Measurements from ENCODE around the gene SH3YL1.

Gene SH3YL1, protein sequence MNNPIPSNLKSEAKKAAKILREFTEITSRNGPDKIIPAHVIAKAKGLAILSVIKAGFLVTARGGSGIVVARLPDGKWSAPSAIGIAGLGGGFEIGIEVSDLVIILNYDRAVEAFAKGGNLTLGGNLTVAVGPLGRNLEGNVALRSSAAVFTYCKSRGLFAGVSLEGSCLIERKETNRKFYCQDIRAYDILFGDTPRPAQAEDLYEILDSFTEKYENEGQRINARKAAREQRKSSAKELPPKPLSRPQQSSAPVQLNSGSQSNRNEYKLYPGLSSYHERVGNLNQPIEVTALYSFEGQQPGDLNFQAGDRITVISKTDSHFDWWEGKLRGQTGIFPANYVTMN

DNA sequence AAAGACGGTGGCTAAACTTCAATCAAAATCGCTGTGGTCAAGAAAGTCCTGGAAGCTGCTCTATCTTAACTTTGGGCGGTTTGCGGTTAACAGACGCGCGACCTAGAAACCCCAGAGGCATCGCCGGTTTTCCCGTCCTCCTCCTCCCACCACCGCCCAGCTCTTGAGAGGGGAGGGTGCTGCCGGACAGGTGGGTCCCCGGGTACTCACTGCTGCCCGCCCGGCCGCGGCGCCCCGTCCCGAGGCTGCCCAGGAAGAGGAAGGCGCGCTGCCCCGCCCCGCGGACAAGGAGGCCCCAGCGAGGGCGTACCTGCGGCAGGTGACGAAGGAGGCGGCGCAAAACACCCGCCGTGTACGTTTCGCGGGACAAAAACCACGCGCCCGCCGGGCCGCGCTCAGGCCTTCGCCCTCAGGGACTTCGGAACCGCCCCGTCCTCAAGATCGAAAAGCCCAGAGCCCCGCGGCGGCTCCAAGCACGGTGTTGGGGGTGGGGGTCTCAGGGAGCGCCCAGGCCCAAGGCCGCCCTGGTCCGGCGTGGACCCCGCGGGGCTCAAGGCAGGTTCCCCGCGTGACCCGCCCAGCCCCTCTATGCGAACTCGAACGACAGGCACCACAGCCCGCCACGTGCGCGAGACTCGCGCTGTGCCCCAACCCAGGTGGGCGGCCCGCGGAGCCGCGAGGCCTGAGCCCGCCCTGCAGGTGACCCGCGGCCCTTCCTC lies at the start of gene SH3YL1:
Gene SH3YL1, minus strand, starts transcription at position 259 of the 719 bp plus-strand sequence. Its CDS starts 48 bp downstream, at position 211.
- TF ChIP-seq, protein P1, sequence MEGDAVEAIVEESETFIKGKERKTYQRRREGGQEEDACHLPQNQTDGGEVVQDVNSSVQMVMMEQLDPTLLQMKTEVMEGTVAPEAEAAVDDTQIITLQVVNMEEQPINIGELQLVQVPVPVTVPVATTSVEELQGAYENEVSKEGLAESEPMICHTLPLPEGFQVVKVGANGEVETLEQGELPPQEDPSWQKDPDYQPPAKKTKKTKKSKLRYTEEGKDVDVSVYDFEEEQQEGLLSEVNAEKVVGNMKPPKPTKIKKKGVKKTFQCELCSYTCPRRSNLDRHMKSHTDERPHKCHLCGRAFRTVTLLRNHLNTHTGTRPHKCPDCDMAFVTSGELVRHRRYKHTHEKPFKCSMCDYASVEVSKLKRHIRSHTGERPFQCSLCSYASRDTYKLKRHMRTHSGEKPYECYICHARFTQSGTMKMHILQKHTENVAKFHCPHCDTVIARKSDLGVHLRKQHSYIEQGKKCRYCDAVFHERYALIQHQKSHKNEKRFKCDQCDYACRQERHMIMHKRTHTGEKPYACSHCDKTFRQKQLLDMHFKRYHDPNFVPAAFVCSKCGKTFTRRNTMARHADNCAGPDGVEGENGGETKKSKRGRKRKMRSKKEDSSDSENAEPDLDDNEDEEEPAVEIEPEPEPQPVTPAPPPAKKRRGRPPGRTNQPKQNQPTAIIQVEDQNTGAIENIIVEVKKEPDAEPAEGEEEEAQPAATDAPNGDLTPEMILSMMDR (IDR thresholded peaks at IDR 0.05) = no peak

DNA sequence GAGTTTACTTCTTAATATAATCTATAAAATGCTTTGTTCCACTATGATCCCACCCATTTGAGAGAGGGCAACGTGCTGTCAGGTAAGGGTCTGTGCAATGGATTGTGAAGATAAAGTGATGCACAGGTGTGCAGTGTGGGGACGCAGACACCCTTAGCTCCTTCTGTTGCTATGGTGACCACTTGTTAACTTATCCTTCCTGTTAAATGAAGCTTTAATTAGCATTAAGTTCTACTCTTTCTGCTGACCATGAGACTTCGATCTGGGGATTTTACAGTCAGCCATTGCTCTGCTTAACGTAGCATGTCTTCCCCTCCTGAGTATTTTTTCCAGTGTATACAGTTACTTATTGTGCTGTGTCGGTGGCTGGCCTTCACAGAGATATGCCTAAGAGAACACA lies 47.2 kb upstream of the SH3YL1 start:
- TF ChIP-seq, protein P1 (IDR thresholded peaks at IDR 0.05) = no peak

DNA sequence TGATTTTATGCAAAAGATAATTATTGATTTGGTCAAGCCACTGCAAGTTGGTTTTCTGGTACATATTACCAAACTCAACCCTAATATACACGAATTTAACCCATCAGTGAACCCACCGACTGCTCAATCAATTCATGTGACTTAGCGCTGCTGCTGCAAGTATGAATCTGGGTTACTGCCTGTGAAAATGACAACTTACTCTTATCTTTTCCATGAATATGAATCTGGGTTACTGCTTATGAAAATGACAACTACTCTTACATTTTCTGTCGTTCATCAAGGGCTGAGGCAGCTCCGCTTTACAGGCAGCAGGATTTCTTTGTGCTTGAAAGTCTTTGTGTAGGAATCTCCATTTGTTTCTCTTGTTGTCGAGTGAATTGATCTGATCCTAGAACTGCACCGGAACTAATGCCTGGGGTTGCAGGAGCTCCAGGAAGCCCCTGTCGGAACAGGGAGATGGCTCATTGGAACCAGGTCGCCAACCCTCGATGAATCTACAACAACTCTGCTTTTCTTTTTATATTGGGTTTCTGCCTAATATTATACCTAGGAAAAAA lies 46.2 kb upstream of the SH3YL1 start:
- TF ChIP-seq, protein P1 (IDR thresholded peaks at IDR 0.05) = no peak

DNA sequence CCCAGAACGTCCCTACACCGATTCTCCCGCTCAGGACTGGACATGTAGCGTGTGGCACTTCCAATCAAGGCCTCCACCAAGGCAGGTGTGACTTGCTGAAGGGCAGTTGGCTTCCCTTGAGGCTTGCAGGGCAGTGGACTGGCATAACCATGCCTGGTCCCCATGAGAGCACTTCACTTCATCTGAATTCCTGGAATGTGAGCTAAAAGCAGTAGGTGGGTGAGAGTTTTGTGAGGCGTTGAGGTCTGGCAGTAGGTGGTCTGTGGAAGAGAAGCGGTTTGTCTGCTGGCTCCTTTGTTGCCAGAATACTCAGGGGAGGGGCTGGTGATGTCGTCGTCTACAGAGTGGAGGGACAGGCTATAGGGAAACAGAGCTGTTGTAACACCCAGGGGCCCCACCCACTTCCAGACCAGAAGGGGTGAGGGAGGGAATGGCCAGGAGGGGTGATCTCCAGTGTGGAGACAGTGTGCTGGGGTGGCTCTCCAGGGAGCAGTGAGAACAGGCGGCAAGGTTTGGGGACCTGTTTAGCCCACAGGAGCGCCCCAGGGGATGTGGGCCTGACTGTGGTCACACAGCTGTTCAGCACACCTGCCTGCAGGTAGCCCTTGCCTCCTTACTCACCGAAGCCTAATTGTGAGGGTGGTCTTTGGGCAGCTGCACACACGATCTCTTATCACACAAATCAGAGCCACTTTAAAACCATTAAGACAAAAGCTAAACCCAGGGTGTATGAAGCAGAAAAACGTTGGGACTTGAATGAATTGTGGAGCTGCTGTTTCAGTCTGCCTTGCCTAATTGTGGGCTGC lies 45.5 kb upstream of the SH3YL1 start:
- TF ChIP-seq, protein P1 (IDR thresholded peaks at IDR 0.05) = no peak

DNA sequence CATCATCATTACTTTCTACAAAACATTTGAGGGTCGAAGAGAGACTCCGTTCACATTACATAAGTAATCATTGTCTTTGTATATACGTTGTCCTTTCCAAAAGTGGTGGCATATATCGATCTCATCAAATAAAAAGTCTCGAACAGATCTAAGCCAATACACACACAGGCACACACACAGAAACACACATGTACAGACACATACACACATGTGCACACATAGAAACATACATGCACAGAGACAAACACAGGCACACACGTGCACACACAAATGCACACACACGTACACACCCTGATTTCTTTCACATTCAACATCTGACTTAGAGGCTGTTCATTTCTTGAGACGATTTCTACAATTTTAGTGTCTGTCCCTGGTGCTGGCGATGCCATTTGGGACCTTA lies 41.5 kb upstream of the SH3YL1 start:
- TF ChIP-seq, protein P1 (IDR thresholded peaks at IDR 0.05) = no peak

DNA sequence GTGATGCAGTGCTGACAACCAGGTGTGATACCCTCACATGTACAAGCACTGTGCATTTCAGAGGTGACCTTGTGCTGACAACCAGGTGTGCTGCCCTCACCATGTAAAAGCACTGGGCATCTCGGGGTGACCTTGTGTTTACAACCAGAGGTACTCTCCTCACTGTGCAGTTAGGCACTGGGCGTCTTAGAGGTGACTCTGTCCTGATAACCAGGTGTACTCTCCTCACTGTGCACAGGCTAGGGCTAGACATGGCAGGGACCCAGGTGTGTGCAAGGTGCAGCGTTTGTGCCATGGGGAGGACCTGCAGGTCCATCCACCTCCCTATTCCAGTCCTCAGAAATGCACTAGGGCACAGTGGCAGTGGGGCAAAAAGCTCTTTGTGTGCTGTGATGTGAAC lies 32.5 kb upstream of the SH3YL1 start:
- TF ChIP-seq, protein P1 (IDR thresholded peaks at IDR 0.05) = no peak

DNA sequence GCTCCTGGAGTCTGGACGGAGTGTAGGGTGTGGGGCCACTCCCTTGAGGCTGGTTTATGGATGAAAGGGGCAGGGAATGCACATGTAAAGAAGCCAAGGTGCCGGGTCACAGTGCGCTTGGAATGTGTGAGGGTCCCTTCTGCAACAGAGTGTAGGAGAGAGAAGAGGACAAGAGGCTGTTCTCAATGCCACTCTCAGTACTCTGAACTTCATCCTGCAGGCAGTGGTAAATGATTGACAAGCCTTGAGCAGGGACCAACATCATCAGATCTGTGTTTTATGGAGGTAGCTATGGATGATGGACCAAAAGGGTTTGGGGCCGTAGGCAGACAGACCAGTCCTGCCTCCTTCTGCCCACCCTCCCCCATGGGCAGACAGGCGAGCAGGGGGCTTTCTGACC lies 31.3 kb upstream of the SH3YL1 start:
- TF ChIP-seq, protein P1 (IDR thresholded peaks at IDR 0.05) = no peak
